SK-N-SH (cell line): ENCODE measurements around the gene PLOD1.

Source experiments
- CHD2 ChIP-seq: fragments of 150-350 bp; IDR thresholded peaks from 2 replicates; pipeline ENCODE4 v1.6.1; 2018; ENCODE audit warnings: low read length; ENCODE audit not compliant: partially characterized antibody
- FOXJ3 ChIP-seq: sonication (generic); formaldehyde crosslinking; IDR thresholded peaks from 2 replicates; pipeline ENCODE4 v1.5.1; 2020; ENCODE audit warnings: mild to moderate bottlenecking, missing genetic modification reagents
- GABPA ChIP-seq: IDR thresholded peaks from 2 replicates; pipeline ENCODE4 v1.4.0; 2012; ENCODE audit warnings: low read depth, mild to moderate bottlenecking
- JUND ChIP-seq: IDR thresholded peaks from 2 replicates; pipeline ENCODE4 v1.4.0; 2012
- RFX5 ChIP-seq: IDR thresholded peaks from 2 replicates; pipeline ENCODE4 v1.6.1; 2012; ENCODE audit warnings: mild to moderate bottlenecking, improper control_type of control experiment, low read length
- SMC3 ChIP-seq: IDR thresholded peaks from 2 replicates; pipeline ENCODE4 v1.6.1; 2012; ENCODE audit warnings: low read depth, low read length, improper control_type of control experiment
- TEAD4 ChIP-seq: IDR thresholded peaks from 2 replicates; pipeline ENCODE4 v1.4.0; 2012; ENCODE audit warnings: mild to moderate bottlenecking, borderline replicate concordance; ENCODE audit not compliant: insufficient read depth
- YY1 ChIP-seq: IDR thresholded peaks from 2 replicates; pipeline ENCODE4 v1.4.0; 2012; ENCODE audit warnings: low read depth, mild to moderate bottlenecking
- TF ChIP-seq, protein P1 (sequence below): fragments of 200-600 bp; sonication (generic); IDR thresholded peaks from 2 replicates; pipeline ENCODE4 v1.6.1; 2017; ENCODE audit warnings: antibody characterized with exemption, mild to moderate bottlenecking, moderate library complexity
- TF ChIP-seq, protein P2 (sequence below): IDR thresholded peaks from 2 replicates; pipeline ENCODE4 v1.4.0; 2012; ENCODE audit warnings: low read depth

DNA sequence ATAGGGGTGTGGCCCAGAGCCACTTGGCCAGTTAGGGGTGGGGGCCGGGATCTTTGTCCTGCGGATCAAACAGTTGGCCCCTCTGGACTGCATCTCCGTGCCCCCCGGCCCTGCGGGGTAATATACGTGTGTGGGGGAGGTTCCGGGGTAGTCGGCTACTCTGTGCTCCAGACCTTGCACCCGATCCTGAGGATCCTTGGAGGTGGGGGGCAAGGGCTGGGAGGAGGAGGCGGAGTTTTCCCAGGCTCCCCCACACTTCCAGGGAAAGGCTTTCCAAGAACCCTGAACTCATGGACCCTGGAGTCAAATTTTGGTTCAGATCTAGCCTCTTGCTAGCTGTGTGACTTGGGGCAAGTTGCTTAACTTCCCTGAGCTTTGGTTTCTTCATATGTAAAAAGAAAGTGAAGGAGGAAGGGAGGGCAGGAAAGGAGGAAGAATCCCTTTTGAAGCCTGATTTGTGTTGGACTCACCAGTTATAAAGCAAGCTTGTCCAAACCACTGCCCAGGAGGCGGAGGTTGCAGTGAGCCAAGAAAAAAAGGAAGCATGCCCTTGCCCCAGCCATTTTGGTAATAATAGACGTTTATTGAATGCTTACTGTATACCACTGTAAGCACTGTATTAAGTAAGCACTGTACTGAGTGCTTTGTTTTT is 85.5 kb downstream of the PLOD1 start:
- no peak for TF ChIP-seq RFX5
- TF ChIP-seq GABPA = no peak
- no peak for TF ChIP-seq JUND
- no peak for TF ChIP-seq YY1
- TF ChIP-seq, protein P1, sequence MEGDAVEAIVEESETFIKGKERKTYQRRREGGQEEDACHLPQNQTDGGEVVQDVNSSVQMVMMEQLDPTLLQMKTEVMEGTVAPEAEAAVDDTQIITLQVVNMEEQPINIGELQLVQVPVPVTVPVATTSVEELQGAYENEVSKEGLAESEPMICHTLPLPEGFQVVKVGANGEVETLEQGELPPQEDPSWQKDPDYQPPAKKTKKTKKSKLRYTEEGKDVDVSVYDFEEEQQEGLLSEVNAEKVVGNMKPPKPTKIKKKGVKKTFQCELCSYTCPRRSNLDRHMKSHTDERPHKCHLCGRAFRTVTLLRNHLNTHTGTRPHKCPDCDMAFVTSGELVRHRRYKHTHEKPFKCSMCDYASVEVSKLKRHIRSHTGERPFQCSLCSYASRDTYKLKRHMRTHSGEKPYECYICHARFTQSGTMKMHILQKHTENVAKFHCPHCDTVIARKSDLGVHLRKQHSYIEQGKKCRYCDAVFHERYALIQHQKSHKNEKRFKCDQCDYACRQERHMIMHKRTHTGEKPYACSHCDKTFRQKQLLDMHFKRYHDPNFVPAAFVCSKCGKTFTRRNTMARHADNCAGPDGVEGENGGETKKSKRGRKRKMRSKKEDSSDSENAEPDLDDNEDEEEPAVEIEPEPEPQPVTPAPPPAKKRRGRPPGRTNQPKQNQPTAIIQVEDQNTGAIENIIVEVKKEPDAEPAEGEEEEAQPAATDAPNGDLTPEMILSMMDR = no peak
- no peak for TF ChIP-seq CHD2
- TF ChIP-seq FOXJ3 = no peak
- no peak for TF ChIP-seq TEAD4
- TF ChIP-seq, protein P2, sequence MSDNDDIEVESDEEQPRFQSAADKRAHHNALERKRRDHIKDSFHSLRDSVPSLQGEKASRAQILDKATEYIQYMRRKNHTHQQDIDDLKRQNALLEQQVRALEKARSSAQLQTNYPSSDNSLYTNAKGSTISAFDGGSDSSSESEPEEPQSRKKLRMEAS = no peak
- TF ChIP-seq SMC3 = no peak
